Smooth muscle cell (in vitro differentiated cells): ENCODE results near the gene PRKCA. TPM values are rescaled to one million over a fixed set of nuclear protein-coding genes. Genes with fewer than 3 reads are reported as not detected.

Experiments
- DNase-seq: peaks from one replicate; lab custom pipeline; 2025; ENCODE audit not compliant: unreplicated experiment; lab: John Stamatoyannopoulos, UW
- H2AFZ ChIP-seq: fragments of 200-600 bp; sonication (generic); 2 replicates; pipeline ENCODE4 v1.6.0; 2016; ENCODE audit warnings: antibody characterized with exemption, low read depth, mild to moderate bottlenecking
- H3F3A ChIP-seq: fragments of 200-600 bp; sonication (generic); 2 replicates; pipeline ENCODE4 v1.6.0; 2017; ENCODE audit warnings: antibody characterized with exemption, low read depth
- H3K27ac ChIP-seq: fragments of 200-600 bp; sonication (generic); 2 replicates; pipeline ENCODE4 v1.5.1; 2016; ENCODE audit warnings: low read depth, mild to moderate bottlenecking
- H3K27me3 ChIP-seq: fragments of 200-600 bp; sonication (generic); 2 replicates; pipeline ENCODE4 v1.6.1; 2016; ENCODE audit warnings: low read depth, mild to moderate bottlenecking
- H3K36me3 ChIP-seq: fragments of 200-600 bp; sonication (generic); 2 replicates; pipeline ENCODE4 v1.5.1; 2016; ENCODE audit warnings: low read depth
- H3K4me1 ChIP-seq: fragments of 200-600 bp; sonication (generic); 2 replicates; pipeline ENCODE4 v1.5.1; 2016; ENCODE audit warnings: low read depth
- H3K4me2 ChIP-seq: fragments of 200-600 bp; sonication (generic); 2 replicates; pipeline ENCODE4 v1.6.0; 2016; ENCODE audit warnings: mild to moderate bottlenecking
- H3K4me3 ChIP-seq: fragments of 200-600 bp; sonication (generic); 2 replicates; pipeline ENCODE4 v1.5.1; 2016; ENCODE audit warnings: mild to moderate bottlenecking
- H3K79me2 ChIP-seq: fragments of 200-600 bp; sonication (generic); 2 replicates; pipeline ENCODE4 v1.6.0; 2016; ENCODE audit warnings: low read depth, mild to moderate bottlenecking
- H3K9ac ChIP-seq: fragments of 200-600 bp; sonication (generic); 2 replicates; pipeline ENCODE4 v1.6.0; 2016; ENCODE audit warnings: low read depth
- H3K9me3 ChIP-seq: fragments of 200-600 bp; sonication (generic); replicated peaks from 2 replicates; pipeline ENCODE4 v1.5.1; 2016; ENCODE audit warnings: low read depth
- H4K20me1 ChIP-seq: fragments of 200-600 bp; sonication (generic); 2 replicates; pipeline ENCODE4 v1.6.0; 2016; ENCODE audit warnings: low read depth
- WGBS: methylation state at CpG from one replicate; pipeline ENCODE4 v1.1.7; 2016; ENCODE audit warnings: low lambda C conversion rate; 5-methylcytosine and 5-hydroxymethylcytosine counted together
- polyA plus RNA-seq: library from polyadenylated mRNA; unstranded; fragments of >200 nt; fragmentation: Nextera tagmentation; extraction: Ambion mirVana; gene quantifications from 2 replicates; pipeline ENCODE4 v1.2.1, GENCODE V29; 2016
- total RNA-seq: library from RNA; depleted of rRNA; stranded (reverse); fragments of >200 nt; gene quantifications from 2 replicates; pipeline ENCODE4 v1.2.3, GENCODE V29; 2014
- TF ChIP-seq, protein P1 (sequence below): fragments of 200-600 bp; sonication (generic); IDR thresholded peaks from 2 replicates; pipeline ENCODE4 v1.5.1; 2017; ENCODE audit warnings: borderline replicate concordance, mild to moderate bottlenecking, antibody characterized with exemption; ENCODE audit not compliant: insufficient read depth, poor library complexity, severe bottlenecking

The PRKCA gene
- total and polyA plus RNA-seq, 2 experiments from 2014 or later: 0.78 to 7.1 TPM

DNA sequence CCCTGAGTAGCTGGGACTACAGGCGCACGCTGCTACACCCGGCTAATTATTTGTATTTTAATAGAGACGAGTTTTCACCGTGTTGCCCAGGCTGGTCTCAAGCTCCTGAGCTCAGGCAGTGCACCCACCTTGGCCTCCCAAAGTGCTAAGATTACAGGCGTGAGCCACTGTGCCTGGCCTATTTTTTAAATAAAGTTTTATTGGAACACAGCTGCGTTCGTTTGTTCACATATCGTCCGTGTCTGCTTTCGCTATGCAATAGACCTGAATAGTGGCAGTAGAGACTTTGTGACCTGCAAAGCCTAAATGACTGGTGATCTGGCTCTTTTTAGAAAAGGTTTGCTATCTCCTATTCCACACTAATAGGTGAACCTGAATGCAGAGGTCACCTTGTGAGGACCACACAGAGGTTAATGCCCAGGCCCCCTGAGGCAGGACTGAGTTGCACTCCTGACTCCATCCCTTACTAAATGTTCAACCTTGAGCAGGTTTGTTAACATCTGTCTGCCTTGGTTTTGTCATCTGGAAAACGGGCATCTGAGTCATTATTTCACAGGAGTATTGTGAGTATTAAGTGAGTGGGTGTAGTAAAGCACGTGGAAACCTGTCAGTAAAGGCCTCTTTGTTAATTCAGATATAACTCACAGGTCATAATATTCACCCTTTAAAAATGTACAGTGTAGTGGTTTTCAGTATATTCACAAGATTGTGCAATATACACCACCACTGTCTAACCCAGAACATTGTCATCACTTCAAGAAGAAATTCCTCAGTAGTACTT, 375.0 kb downstream of the PRKCA start:
- Histone ChIP-seq H3K4me1 (no peaks in the 10 kb centered on the region), H2AFZ (no peak overlapping the region), H4K20me1 (no peaks in the 10 kb centered on the region), H3K9ac (no peak overlapping the region), H3K27me3 (no peaks in the 10 kb centered on the region), H3K79me2 (no peaks in the 10 kb centered on the region), H3K4me2 (no peak overlapping the region), H3K9me3 (peaks cover 5% of the 10 kb centered on the region), H3K4me3 (no peak overlapping the region), H3K27ac (no peak overlapping the region), H3K36me3 (no peaks in the 10 kb centered on the region), H3F3A (no peaks in the 10 kb centered on the region)
- no peak for DNase-seq
- WGBS: 97% methylated on average over 13 of the region's 13 CpGs
- TF ChIP-seq, protein P1, sequence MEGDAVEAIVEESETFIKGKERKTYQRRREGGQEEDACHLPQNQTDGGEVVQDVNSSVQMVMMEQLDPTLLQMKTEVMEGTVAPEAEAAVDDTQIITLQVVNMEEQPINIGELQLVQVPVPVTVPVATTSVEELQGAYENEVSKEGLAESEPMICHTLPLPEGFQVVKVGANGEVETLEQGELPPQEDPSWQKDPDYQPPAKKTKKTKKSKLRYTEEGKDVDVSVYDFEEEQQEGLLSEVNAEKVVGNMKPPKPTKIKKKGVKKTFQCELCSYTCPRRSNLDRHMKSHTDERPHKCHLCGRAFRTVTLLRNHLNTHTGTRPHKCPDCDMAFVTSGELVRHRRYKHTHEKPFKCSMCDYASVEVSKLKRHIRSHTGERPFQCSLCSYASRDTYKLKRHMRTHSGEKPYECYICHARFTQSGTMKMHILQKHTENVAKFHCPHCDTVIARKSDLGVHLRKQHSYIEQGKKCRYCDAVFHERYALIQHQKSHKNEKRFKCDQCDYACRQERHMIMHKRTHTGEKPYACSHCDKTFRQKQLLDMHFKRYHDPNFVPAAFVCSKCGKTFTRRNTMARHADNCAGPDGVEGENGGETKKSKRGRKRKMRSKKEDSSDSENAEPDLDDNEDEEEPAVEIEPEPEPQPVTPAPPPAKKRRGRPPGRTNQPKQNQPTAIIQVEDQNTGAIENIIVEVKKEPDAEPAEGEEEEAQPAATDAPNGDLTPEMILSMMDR: no peak

DNA sequence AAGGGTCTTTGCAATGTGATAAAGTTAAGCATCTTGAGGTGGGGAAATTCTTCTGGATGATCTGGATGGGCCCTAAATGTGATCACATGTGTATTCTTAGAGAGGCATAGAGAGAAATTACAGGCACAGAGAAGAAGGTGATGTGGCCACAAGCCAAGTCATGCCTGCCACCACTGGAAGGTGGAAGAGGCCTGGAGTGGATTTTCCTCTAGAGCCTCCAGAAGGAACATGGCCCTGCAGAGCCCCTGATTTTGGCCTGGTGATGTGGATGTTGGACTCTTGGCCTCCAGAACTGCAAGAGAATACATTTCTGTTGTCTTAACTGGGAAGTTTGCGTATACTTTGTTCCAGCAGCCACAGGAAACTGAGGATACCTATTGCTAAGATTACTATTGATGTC, 375.6 kb downstream of the PRKCA start:
- 96% methylated on average over 1 of the region's 1 CpG for WGBS
- TF ChIP-seq, protein P1: no peak
- no peaks in the 10 kb centered on the region for H3F3A ChIP-seq
- no peaks in the 10 kb centered on the region for H4K20me1 ChIP-seq
- H3K4me2 ChIP-seq: no peak overlapping the region
- DNase-seq: no peak
- H3K9ac ChIP-seq: no peak overlapping the region
- no peaks in the 10 kb centered on the region for H3K27me3 ChIP-seq
- no peak overlapping the region for H3K4me3 ChIP-seq
- no peaks in the 10 kb centered on the region for H3K79me2 ChIP-seq
- H3K36me3 ChIP-seq: no peaks in the 10 kb centered on the region
- no peak overlapping the region for H3K27ac ChIP-seq
- H3K4me1 ChIP-seq: no peaks in the 10 kb centered on the region
- peaks cover 5% of the 10 kb centered on the region for H3K9me3 ChIP-seq
- H2AFZ ChIP-seq: no peak overlapping the region

DNA sequence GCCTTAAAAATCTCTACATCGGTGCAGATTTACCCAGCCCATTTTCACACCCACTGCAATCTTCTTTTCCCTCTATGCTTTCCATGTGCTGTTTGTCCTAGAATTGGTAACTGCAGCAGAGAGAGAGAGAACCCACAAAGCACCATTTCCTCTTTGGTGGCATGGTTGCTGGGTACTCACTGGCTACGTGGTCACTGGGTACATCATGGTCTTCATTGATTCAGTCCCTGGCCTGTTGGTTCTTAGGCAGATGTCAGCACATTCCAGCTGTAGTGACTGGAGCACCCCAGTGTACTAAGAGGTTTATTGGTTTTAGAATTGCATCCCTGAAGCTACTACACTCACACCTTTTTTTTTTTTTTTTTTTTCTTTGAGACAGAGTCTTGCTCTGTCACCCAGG, 376.4 kb downstream of the PRKCA start:
- WGBS: 91% methylated on average over 2 of the region's 2 CpGs
- H3K4me3 ChIP-seq: no peak overlapping the region
- H3K27ac ChIP-seq: no peak overlapping the region
- peaks cover under 1% of the 10 kb centered on the region for H3K27me3 ChIP-seq
- no peak overlapping the region for H3K9ac ChIP-seq
- H3K4me2 ChIP-seq: no peak overlapping the region
- no peaks in the 10 kb centered on the region for H3F3A ChIP-seq
- peaks cover 5% of the 10 kb centered on the region for H3K9me3 ChIP-seq
- no peaks in the 10 kb centered on the region for H3K79me2 ChIP-seq
- TF ChIP-seq, protein P1: no peak
- H4K20me1 ChIP-seq: no peaks in the 10 kb centered on the region
- H3K4me1 ChIP-seq: no peaks in the 10 kb centered on the region
- no peaks in the 10 kb centered on the region for H3K36me3 ChIP-seq
- DNase-seq: no peak
- no peak overlapping the region for H2AFZ ChIP-seq
